Measurements from ENCODE around the gene SLC25A45.

SLC25A45 gene

GRCh38 chr11:65389294-65389980 is 7.0 kb upstream of the SLC25A45 start:
- DNase-seq (ENCODE audit: low read depth in 2 of 3, low spot score in 2 of 3), result no peak

- no peak for DNase-seq (ENCODE audit: low read depth in 2 of 3, low spot score in 2 of 3)
Observed at GRCh38 chr11:65388731-65389130, 6.3 kb upstream of the SLC25A45 start.

- peak; percentile 65 to 77 (median 70) for DNase-seq (ENCODE audit: low read depth in 2 of 3, low spot score in 2 of 3)
Observed at GRCh38 chr11:65386307-65387140, 4.1 kb upstream of the SLC25A45 start, which contains the start of gene FRMD8. Gene FRMD8 (plus strand): TSS chr11:65386637. CDS start chr11:65387037, 400 bp downstream.

GRCh38 chr11:65384301-65384889 is 1.9 kb upstream of the SLC25A45 start:
- no peak for DNase-seq (ENCODE audit: low read depth in 2 of 3, low spot score in 2 of 3)

GRCh38 chr11:65383778-65384177 is 1.3 kb upstream of the SLC25A45 start:
- DNase-seq (ENCODE audit: low read depth in 2 of 3, low spot score in 2 of 3), result no peak

GRCh38 chr11:65382804-65383368 is 440 bp upstream of the SLC25A45 start:
- DNase-seq (ENCODE audit: low read depth in 2 of 3, low spot score in 2 of 3), result no peak

GRCh38 chr11:65381716-65382032 is 772 bp downstream of the SLC25A45 start:
- peak in 1 of 3 experiments; percentile 19 for DNase-seq (ENCODE audit: low read depth in 2 of 3, low spot score in 2 of 3)

GRCh38 chr11:65380460-65381119 is 1.9 kb downstream of the SLC25A45 start:
- DNase-seq (ENCODE audit: low read depth in 2 of 3, low spot score in 2 of 3), result no peak

- DNase-seq (ENCODE audit: low read depth in 2 of 3, low spot score in 2 of 3), result no peak
Observed at GRCh38 chr11:65379698-65380459, 2.6 kb downstream of the SLC25A45 start.

- no peak for DNase-seq (ENCODE audit: low read depth in 2 of 3, low spot score in 2 of 3)
Observed at GRCh38 chr11:65378928-65379638, 3.4 kb downstream of the SLC25A45 start.

- DNase-seq (ENCODE audit: low read depth in 2 of 3, low spot score in 2 of 3), result no peak
Observed at GRCh38 chr11:65378208-65378927, 4.1 kb downstream of the SLC25A45 start.

GRCh38 chr11:65377777-65378176 is 4.7 kb downstream of the SLC25A45 start:
- no peak for DNase-seq (ENCODE audit: low read depth in 2 of 3, low spot score in 2 of 3)

GRCh38 chr11:65377036-65377435 is 5.4 kb downstream of the SLC25A45 start:
- DNase-seq (ENCODE audit: low read depth in 2 of 3, low spot score in 2 of 3), result no peak

GRCh38 chr11:65376138-65376713 is 6.2 kb downstream of the SLC25A45 start:
- no peak for DNase-seq (ENCODE audit: low read depth in 2 of 3, low spot score in 2 of 3)

- no peak for DNase-seq (ENCODE audit: low read depth in 2 of 3, low spot score in 2 of 3)
Observed at GRCh38 chr11:65375012-65375411, 7.4 kb downstream of the SLC25A45 start.

- no peak for DNase-seq (ENCODE audit: low read depth in 2 of 3, low spot score in 2 of 3)
Observed at GRCh38 chr11:65373839-65374580, 8.4 kb downstream of the SLC25A45 start.

GRCh38 chr11:65370659-65371049 is 11.8 kb downstream of the SLC25A45 start:
- DNase-seq (ENCODE audit: low read depth in 2 of 3, low spot score in 2 of 3), result no peak

GRCh38 chr11:65366340-65366773 is 16.1 kb downstream of the SLC25A45 start:
- peak in 1 of 3 experiments; percentile 8 for DNase-seq (ENCODE audit: low read depth in 2 of 3, low spot score in 2 of 3)

All from activated CD8-positive, alpha-beta memory T cell treated with anti-CD3 and anti-CD28 coated beads for 48 hours (primary cell).